Ammon's horn (tissue), 1 donor: ENCODE measurements around the gene NDST4.
"Not testable (repeated sequence)": the region's sequence is repeated elsewhere in the genome, so short reads cannot be mapped to it uniquely, and the experiment has no call there.

Experiments used
- DNase-seq: peaks from one replicate; pipeline ENCODE4 v3.0.0-alpha.2; 2016; ENCODE audit warnings: low spot score

The NDST4 gene

DNA sequence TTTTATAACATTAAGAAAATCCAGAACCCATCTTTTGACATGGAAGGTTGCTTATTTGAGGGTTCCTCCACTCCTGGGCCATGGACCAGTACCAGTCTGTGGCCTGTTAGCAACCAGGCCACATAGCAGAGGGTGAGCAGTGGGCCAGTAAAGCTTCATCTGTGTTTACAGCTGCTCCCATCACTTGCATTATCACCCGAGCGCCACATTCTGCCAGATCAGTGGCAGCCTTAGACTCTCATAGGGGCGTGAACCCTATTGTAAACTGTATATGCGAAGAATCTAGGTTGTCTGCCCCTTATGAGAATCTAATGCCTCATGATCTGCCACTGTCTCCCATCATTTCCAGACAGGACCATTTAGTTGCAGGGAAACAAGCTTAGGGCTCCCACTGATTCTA, 58.6 kb downstream of the NDST4 start:
- DNase-seq: no peak

DNA sequence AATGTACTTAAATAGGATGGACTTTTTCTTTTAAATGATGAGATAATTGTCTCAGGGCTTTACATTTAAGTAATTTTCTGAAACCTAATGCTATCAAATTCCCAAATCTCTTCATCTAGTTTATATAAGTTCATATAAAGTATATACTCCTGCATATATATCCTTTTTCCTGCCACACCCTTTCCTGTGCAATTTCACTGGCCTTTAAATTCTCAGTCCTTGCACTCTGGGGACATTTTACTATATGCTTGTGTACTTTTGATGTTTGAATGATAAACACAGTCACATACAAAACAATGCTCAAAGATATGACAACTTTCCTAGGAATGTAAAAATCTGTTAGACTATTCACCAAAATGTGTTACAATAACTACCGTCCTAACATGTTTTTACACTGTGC, 60.1 kb downstream of the NDST4 start:
- DNase-seq: no peak

DNA sequence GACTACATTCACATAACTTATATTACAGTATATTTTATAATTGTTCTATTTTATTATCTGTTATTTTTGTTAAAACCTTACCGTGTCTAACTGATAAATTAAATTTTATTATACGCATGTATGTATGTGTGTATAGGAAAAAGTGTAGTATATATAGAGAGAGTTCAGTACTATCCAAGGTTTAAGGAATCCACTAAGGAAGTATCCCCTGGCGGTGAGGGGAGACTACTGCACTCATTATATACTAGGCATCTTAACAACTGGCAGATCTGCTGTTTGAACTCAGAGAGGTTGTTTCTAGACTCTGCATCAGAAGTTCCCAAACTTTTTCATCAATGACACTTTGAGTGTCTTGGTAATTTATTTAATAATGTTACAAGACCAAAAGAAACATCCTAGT, 70.9 kb downstream of the NDST4 start:
- no peak for DNase-seq

DNA sequence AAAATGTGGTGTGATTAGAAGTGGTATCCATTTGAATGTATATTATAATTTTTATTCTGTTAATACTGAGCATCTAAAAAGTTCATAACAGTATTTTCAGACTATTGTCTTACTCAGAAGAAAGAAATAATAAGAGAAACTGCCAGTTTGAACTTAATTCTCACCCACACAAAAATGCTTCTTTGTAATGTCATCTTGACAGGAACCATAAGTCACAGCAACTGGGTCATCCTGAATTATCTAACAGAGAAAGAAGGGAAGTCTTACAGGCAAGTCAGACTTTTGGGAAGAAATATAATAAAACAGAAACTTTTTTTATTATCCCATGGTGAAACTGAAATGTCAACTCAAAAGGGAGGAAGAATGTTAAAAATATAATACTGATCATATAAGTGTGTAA, 83.1 kb downstream of the NDST4 start:
- DNase-seq: no peak

DNA sequence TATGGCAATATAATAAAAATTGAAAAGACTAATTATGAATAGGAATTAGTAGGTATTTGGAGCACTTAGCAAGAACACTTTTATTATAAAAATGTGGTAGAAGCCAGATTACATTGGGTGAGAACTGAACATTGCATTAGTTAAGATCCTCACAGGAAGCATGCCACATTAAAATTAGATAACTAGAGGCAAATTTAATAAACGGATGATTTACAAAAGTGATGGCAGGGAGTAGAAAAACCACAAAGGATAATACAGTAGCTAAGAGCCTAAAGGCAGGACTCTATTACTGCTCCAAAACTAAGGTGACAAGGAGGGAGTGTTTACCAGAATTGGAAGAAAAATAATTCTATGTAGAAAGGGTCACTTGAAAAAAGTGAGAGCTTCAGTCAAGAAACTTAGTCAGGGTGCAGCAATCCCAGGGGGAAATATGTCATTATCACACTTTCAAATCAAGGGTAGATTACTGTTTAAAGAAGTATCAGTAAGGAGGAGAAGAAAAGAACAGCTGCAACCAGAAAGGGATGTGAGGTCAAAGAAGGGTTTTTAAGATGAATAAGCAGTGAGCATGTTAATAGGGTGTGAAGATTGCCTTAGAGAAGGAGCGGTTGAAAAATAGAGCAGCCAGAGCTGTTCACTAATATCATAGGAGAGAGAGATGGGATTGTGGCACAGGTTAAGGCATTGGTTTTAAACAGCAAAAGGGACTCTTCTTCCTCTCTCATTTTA, 84.6 kb downstream of the NDST4 start:
- DNase-seq: no peak

DNA sequence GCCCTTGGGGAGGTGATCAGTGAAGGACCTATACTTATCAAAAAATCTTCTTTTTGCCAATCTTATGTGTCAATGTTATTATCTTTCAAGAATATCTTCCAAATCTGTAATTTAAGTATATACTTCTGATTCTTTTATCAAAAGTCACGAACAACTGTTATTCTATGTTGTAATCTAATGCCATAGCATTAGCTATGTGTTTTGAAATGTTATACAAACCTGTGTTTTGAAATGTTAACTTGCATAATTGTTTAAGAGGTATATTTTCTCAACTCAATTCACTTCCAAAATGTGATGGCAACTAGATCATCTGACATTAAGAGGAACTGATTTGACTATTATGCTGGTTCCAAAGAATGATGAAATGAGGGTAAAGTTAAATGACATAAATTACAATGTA, 113.5 kb downstream of the NDST4 start:
- no peak for DNase-seq

DNA sequence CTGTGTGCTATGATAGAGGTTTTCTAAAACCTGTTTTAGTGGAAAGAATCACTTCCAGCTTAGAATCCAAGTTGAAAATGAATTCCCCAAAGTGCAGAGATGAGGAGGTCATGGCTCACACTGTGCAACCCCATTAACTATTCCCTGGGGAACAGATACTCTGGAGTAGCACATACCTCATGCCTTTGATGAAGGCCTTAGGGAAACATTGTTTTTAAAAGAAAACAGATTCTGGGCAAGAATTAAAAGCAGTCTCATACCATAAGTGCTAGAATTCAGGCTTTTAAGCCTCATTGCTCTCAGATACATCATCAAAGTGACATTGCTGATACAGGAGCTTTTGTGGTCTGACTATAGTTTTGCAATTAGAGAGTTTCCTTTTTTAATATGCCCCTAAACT, 115.1 kb downstream of the NDST4 start:
- DNase-seq: no peak

DNA sequence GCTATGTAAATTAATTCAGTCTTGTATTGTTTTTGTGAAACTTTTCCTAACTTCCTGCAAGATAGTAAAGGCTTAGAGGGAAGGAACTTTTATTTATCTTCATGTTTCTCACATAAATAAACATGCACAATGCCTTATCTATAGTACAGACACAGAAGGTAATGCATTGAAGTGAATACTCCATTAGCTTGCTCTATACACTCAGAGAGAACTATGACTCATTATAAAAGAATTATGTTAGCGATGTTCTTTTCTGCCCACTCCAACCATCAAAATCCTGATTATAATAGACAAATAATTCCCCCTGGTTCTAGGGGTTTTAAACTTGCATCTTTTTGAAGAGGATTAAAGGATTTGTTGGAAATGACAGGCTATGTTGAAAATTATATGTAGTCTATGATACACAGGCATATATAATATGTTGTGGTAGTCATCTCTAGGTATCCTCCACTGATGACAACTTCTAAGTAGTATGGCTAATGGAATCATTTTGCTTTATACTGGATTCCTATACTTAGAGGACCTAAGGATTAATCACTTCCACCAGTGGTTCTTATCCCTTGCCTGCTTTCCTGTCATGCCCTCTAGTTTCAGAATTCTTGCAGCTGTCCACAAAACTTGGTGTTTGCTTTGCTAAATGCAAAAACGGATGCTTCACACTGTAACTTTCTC, 115.7 kb downstream of the NDST4 start:
- no peak for DNase-seq

DNA sequence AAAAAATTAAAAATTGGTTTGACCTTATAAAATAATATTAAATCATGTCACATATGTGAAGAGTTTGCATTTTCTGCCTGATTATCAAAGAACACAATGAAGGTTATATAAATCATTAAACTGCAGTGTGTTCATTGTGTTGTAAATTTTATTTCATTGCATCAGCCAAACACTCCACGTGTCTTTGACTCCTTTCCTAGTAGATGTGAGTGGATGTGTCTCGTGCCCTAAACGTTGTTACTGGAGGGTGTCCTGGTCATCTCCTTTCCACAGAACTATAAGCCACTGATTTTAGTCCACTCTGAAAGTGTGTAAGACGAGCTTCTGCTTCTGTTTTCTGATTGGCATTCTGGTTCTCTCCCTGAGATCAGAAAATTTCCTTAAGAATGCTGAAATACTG, 127.3 kb downstream of the NDST4 start:
- DNase-seq: no peak

DNA sequence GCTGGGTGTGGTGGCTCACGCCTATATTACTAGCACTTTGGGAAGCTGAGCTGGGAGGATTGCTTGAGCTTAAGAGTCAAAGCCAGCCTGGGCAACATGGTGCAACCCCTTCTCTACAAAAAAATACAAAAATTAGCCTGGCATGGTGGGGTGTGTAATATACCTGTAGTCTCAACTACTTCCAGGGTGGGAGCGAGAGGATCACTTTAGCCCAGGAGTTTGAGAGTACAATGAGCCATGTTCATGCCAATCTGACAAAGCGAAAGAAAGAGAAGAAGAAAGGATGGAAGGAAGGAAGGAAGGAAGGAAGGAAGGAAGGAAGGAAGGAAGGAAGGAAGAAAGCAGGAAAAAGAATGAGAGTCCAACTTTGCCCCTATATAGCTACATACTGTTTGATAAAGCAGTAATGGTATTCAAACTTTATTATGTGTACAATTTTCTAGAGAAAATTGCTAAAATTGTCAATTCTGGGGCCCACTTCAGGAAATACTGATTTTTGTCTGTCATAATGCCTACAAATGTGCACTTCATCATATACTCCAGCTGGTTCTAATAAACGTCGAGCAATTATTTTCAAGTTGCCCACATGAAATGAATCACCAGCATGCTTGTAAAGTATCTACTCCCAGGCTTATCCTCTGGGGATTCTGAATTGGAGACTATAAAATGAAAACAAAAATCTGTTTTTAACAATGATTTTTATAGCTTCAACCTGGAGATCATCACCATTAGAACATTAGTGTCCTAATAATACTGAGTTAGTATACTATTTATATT, 132.3 kb downstream of the NDST4 start:
- no peak for DNase-seq

DNA sequence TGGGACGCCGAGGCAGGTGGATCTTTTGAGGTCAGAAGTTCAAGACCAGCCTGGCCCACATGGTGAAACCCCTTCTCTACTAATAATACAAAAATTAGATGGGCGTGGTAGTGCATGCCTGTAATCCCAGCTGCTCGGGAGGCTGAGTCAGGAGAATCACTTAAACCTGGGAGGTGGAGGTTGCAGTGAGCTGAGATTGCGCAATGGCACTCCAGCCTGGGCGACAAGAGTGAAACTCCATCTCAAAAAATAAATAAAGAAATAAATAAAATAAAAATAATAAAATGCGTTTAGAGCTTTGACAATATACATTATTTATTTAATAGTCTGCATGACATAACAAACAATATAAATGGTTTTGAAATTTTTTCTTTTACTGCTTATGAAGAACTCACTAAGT, 133.0 kb downstream of the NDST4 start:
- DNase-seq: not testable (repeated sequence)

DNA sequence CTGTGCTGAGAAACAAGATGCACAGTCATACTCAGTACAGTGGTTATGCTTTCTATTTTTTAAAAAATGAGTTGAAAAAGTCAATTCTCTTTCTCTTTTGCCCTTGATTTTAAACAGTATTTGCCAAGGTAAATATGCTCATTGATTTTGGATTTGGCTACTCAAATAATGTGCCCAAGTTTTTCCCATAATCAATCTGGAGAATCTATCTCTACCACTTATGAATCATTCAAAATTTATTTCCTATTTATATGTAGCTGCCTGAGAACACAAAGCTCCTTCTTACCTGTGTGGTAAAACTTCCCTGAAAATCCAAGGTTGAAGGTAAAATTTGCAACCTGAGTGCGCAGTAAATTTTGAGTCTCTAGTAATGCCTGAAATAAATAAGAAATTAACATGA, 136.5 kb downstream of the NDST4 start:
- no peak for DNase-seq

DNA sequence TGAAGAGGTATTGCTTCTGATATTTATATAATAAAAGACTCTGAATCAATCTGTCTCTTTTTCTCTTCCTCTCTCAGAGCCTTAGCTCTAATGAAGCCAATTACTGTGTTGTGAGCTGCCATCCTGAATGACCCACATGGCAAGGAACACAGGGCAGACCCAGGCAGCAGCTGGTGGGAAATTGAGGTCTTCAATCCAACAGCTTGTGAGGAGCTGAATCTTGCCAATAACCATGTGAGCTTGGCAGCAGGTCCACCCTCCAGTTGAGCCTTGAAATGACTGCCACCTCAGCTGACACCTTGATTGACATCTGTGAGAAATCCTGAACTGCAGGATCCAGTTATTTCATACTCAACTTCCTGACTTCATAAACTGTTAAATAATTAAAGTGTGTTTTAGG, 149.4 kb downstream of the NDST4 start:
- DNase-seq: no peak

DNA sequence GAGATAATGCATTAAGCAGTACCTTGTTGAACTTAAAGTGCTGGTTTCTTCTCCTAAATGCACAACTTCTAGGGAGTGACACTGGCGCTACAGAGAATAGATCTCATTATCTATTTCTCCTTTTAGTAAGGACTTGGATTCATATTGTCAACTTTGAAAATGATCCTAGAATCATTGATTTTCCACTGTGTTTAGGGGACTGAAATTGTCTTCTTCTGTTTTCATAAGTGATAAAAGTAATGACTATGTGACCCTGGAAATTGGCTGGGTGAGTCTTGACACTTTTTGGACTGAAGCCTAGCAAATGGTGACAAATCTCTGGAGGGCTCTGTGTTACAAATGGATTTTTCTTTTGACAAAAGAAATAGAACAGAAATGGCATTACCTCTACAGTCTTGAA, 167.8 kb downstream of the NDST4 start:
- DNase-seq: no peak

DNA sequence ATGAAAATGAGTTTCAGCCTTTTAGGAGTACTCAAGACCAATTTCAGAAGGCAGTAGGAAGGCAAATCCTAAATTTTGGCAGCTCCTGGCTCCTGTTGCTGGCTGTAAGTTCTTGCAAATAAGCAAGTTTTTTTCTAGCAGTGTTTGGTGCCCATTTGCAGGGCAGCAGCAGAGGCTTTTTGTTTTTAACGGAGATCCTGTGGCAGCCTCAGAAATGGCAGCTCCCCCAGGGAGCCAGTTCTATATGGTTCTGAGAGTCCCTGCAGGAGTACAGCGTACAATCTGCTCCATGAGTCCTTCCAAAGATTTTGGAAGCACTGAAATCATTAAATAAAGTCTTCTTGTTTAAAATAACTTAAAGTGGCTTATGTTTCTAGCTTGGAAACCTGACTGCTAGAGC, 171.9 kb downstream of the NDST4 start:
- DNase-seq: no peak

DNA sequence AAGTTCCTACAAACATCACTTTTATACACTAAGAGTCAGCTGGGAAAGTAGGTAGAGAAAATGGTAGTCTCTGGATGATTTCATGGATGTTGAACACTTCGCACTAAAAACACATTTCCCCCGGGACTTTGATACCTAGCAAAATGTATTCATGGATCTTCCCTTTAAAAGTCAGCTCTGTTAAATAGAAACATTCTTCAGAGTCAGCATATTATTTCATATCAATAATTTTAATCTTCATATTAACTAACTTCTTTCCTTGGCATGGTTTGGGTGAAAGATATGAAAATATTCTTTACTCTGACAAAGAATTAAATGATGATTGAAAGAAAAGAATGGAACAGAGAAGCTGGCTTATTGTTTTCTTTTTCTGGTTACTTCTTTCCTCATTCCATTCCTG, 185.5 kb downstream of the NDST4 start:
- no peak for DNase-seq

DNA sequence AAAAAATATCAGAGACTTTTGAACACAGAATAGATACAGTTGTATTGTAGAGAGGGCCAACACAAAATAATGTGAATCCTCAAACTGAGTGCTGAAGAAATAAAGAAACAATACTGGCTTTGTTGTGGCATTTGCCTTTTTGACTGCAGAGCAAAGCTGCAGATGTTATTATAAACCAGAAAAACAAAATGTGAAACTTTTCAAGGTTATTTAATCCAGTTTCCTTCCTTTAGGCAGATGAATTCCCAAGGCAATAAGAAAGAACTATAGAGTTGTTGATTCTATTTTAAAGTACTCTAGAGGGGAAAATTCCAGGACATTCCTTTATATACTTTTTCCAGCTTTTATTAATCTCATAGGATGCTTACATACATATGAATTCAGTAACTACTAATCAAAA, 186.8 kb downstream of the NDST4 start:
- peak; percentile 18 for DNase-seq

DNA sequence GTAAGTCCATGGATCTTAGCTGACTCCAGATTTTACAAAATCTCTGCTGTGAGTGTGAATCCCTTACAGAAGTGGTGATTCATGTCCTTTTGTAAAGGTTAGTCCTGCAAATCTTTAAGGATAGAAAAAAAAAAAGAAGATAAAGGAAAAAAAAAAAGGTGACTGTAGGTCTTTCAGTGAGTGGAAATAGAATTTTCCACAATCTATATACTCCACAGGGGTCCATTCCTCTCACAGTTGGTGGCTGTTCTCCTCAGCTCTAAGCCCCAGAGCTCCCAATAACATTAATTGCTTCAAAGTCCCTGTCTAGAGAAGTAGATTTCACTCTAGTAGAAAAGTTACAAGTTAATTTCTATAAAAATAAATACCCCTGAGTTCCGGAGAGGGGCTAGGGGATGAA, 189.1 kb downstream of the NDST4 start:
- no peak for DNase-seq

DNA sequence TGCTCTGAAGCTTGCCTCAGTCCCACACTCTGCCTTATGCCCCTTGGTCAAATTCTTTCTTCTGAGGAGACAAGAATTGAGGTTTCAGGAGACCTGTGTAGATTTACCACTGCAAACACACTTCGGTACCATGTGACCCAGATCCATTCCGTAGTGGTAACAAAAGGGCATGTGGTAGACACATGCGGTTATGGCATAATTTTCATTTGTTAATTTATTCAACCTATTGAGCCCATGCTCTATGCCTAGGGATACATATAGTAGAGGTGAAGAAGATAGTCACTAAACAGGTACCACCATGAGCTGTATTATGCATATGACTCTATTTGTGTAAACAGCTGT, 190.9 kb downstream of the NDST4 start:
- DNase-seq: no peak

DNA sequence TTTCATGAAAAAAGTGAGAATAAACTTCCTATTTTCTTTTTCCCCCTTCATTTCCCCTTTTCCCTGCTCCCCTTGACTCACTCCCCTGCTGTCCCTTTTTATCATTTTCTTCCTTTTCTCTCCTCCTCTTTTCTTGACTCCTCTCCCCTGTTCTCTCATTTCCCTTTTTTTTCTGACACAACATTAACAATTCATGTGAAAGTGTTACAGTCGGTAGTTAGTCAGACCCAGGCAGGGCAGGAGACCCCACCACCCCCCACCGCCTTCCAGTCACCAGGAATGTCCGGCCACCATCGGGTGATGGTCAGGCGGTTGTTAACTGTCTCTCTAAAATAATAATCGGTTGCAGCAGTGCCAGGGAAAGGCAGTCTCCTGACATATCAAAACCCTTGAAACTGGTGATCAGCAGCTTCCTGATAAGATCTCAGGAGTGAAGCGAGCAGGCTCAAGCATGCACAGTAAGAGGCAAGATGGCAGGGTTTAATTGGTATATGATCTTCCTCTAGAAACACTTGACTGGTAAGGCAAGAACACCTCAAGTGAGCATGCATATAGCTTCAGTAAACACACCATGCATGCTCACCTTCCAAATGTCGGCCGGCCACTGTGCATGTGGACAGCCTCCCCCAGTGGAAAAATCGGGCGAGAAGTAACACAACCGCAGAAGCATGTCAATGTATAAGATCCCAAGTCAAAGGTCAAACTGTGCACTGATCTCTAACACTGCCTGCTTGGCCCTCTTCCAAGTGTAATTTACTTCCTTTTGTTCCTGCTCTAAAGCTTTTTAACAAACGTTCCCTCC, 191.4 kb downstream of the NDST4 start:
- DNase-seq: no peak

DNA sequence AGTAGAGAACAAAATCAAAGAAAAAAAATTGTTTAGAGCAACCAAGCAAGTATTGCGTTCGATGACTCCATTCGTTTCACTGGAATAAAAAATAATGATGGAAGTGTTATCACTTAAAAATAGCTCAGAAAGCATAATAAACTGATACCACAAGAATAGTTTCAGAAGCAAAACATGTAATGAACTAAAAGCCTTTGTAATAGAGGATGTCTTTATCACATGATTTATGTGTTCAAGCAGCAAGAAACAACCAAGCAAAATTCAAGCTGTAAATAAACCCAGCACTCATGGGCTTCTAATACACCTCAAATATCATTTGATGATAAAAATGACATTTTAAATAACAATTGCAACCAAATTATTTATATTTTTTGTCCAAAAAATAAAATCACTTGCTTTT, 192.2 kb downstream of the NDST4 start:
- no peak for DNase-seq

DNA sequence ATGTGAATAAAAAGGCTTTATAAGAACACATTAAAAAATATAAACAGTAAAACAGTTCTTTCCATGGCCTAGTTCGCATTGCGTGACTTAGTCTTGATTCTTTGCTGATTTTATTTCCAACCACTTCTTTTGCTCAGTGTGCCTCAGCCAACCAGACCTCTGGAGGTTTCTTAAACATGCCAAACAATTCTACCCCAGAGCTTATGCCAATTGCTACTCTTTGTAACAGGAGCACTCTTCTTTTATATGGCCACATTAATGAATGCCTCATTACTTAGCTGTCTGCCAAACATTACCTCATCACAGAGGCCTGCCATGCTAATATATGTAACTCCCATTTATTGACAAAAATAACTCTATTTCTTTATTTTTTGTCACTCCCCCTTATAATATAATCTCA, 202.3 kb downstream of the NDST4 start:
- DNase-seq: peak; percentile 13

DNA sequence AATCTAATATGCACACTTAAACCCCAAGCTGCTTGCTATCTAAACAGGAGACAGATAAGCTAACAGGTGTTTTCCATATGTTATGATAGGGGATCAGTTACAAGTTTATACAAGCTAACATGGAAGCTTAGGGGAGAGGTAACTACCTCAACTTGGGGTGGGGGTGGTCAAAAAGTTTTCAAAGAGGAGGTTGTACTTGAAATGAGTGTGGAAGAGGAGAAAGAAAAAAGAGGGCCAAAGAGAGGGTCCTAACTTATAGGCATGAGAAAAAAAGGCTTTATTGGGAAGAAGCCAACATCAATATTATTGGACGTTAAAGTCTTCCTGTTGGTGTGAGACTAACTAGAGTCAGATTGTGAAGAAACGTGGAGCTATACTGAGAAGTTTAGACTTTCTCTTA, 205.9 kb downstream of the NDST4 start:
- no peak for DNase-seq
